ENCODE results near the gene C10orf53.

- TF ChIP-seq CTCF (IDR thresholded peaks at IDR 0.05; ENCODE audit: low read depth, low read length, poor library complexity, severe bottlenecking) (no peak), EZH2phosphoT487 (IDR thresholded peaks at IDR 0.05; ENCODE audit: borderline replicate concordance, low read length) (no peak)
Observed at GRCh38 chr10:49698679-49699078, 19.2 kb downstream of the C10orf53 start.

Data from DOHH2 (cell line).